ENCODE measurements around the gene SLC22A13.

SLC22A13 gene

GRCh38 chr3:38260474-38260873, 5.1 kb upstream of the SLC22A13 start:
- no peak overlapping the region for H3K4me3 ChIP-seq (replicated peaks; ENCODE audit: low read depth, low read length)
- no peak for DNase-seq (ENCODE audit: extremely low read depth, low read depth)
- TF ChIP-seq CTCF (IDR thresholded peaks at IDR 0.05; ENCODE audit: low read depth, low read length, missing control alignments) = no peak

- H3K4me3 ChIP-seq (replicated peaks; ENCODE audit: low read depth, low read length) = no peak overlapping the region
- no peak for TF ChIP-seq CTCF (IDR thresholded peaks at IDR 0.05; ENCODE audit: low read depth, low read length, missing control alignments)
- DNase-seq (ENCODE audit: extremely low read depth, low read depth) = no peak
Measured at GRCh38 chr3:38264353-38264771, 1.2 kb upstream of the SLC22A13 start.

GRCh38 chr3:38264779-38265178, 833 bp upstream of the SLC22A13 start:
- H3K4me3 ChIP-seq (replicated peaks; ENCODE audit: low read depth, low read length) = no peak overlapping the region
- no peak for TF ChIP-seq CTCF (IDR thresholded peaks at IDR 0.05; ENCODE audit: low read depth, low read length, missing control alignments)
- no peak for DNase-seq (ENCODE audit: extremely low read depth, low read depth)

GRCh38 chr3:38266810-38267209, 1.2 kb downstream of the SLC22A13 start:
- H3K4me3 ChIP-seq (replicated peaks; ENCODE audit: low read depth, low read length) = no peak overlapping the region
- no peak for TF ChIP-seq CTCF (IDR thresholded peaks at IDR 0.05; ENCODE audit: low read depth, low read length, missing control alignments)
- no peak for DNase-seq (ENCODE audit: extremely low read depth, low read depth)

- TF ChIP-seq CTCF (IDR thresholded peaks at IDR 0.05; ENCODE audit: low read depth, low read length, missing control alignments) = no peak
- no peak for DNase-seq (ENCODE audit: extremely low read depth, low read depth)
- no peak overlapping the region for H3K4me3 ChIP-seq (replicated peaks; ENCODE audit: low read depth, low read length)
Measured at GRCh38 chr3:38267662-38268061, 2.0 kb downstream of the SLC22A13 start.

- no peak overlapping the region for H3K4me3 ChIP-seq (replicated peaks; ENCODE audit: low read depth, low read length)
- no peak for DNase-seq (ENCODE audit: extremely low read depth, low read depth)
- TF ChIP-seq CTCF (IDR thresholded peaks at IDR 0.05; ENCODE audit: low read depth, low read length, missing control alignments) = no peak
Measured at GRCh38 chr3:38268087-38268486, 2.5 kb downstream of the SLC22A13 start.

- no peak overlapping the region for H3K4me3 ChIP-seq (replicated peaks; ENCODE audit: low read depth, low read length)
Measured at GRCh38 chr3:38268522-38268921, 2.9 kb downstream of the SLC22A13 start.

More at GRCh38 chr3:38268522-38268921, 2.9 kb downstream of the SLC22A13 start:
- TF ChIP-seq CTCF (IDR thresholded peaks at IDR 0.05; ENCODE audit: low read depth, low read length, missing control alignments) = no peak
- no peak for DNase-seq (ENCODE audit: extremely low read depth, low read depth)
